Right ventricle myocardium inferior (tissue), 1 donor: ENCODE data around the gene UBTD1. TPM values are rescaled to one million over a fixed set of nuclear protein-coding genes. Genes with fewer than 3 reads are reported as not detected.

Experiments
- total RNA-seq: library from RNA; stranded (reverse); fragmentation: NEBNext Ultra II Directional; extraction: Animal tissue kit (Norgen Biotek cat#: 25700); gene quantifications from one replicate; pipeline ENCODE4 v1.2.1, GENCODE V29; 2021
- donor health status: DM: no; HTN: yes; CAD: no; lungs with severe emphysema.

The UBTD1 gene
- total RNA-seq, 1 donor from 2014 or later, result 26.6 TPM

Other genes starting within 250 kb of the UBTD1 start
- gene ARHGAP19, start 206.3 kb upstream of the UBTD1 start, total RNA-seq, result 5.6 TPM
- gene FRAT1, start 179.7 kb upstream of the UBTD1 start, total RNA-seq, result 5.4 TPM
- 9.1 TPM for gene FRAT2, start 164.2 kb upstream of the UBTD1 start, total RNA-seq
- 13.8 TPM for gene RRP12, start 97.6 kb upstream of the UBTD1 start, total RNA-seq
- 220 TPM for gene PGAM1, start 72.7 kb upstream of the UBTD1 start, total RNA-seq
- gene EXOSC1, start 52.9 kb upstream of the UBTD1 start, total RNA-seq, result 18.2 TPM
- 19.1 TPM for gene ZDHHC16, start 52.7 kb upstream of the UBTD1 start, total RNA-seq
- 37.7 TPM for gene MMS19, start 502 bp upstream of the UBTD1 start, total RNA-seq
- 418 TPM for gene ANKRD2, start 73.9 kb downstream of the UBTD1 start, total RNA-seq
- gene HOGA1, start 85.5 kb downstream of the UBTD1 start, total RNA-seq, result 15.6 TPM
- 0.97 TPM for gene C10orf62, start 90.8 kb downstream of the UBTD1 start, total RNA-seq
- 8.0 TPM for gene MORN4, start 134.6 kb downstream of the UBTD1 start, total RNA-seq
- gene PI4K2A, start 141.7 kb downstream of the UBTD1 start, total RNA-seq, result 11.0 TPM
- gene AVPI1, start 188.3 kb downstream of the UBTD1 start, total RNA-seq, result 8.7 TPM
- 8.9 TPM for gene MARVELD1, start 214.8 kb downstream of the UBTD1 start, total RNA-seq
- gene ZFYVE27, start 238.2 kb downstream of the UBTD1 start, total RNA-seq, result 11.7 TPM